NCI-H82 treated with DMSO at 0.1 percent for 48 hours (cell line): ENCODE measurements around the gene IARS2.
"Not testable (repeated sequence)": the region's sequence is repeated elsewhere in the genome, so short reads cannot be mapped to it uniquely, and the experiment has no call there.

Source experiments
- DNase-seq: peaks from one replicate; lab custom pipeline; 2025; ENCODE audit not compliant: unreplicated experiment; lab: John Stamatoyannopoulos, UW

The IARS2 gene

DNA sequence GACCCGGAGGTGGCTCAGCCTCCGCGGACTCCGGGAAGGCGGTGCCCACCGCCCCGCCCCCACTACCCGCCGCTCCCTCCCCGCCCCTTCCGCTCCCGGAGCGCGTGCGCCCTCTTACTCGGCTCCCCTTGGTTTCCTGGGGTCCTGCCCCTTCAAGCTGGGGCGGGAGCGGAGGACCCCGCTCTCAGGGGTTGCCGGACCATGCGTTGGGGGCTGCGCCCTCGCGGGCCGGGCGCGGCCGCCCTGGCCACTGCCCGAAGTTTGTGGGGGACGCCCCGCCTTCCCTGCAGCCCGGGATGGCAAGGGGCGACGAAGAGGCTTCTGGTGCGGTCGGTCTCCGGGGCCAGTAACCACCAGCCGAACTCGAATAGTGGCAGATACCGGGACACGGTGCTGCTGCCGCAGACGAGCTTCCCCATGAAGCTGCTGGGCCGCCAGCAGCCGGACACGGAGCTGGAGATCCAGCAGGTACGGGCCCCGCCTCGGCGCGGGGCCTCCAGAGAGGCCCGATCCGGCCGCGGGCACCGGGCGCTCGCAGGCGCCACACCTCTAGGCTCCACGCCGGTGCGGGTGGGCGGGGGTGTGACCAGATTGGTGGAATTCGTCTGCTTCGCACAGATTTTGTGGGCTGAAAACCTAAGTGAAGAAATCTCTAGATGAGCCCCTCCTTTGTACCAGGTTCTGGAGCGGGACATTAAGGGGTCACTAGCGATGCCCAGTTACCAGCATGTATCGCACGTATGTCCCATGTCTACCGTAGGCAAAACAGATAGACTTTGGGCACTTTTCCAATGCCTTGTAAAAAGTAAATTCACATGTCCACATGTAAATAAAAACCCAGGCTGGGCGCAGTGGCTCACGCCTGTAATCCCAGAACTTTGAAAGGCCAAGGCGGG lies at the start of gene IARS2:
IARS2 (plus strand) TSS at position 117 of the 896 bp plus-strand sequence; CDS start at position 202, 85 bp downstream.
- peak; percentile 72 for DNase-seq

DNA sequence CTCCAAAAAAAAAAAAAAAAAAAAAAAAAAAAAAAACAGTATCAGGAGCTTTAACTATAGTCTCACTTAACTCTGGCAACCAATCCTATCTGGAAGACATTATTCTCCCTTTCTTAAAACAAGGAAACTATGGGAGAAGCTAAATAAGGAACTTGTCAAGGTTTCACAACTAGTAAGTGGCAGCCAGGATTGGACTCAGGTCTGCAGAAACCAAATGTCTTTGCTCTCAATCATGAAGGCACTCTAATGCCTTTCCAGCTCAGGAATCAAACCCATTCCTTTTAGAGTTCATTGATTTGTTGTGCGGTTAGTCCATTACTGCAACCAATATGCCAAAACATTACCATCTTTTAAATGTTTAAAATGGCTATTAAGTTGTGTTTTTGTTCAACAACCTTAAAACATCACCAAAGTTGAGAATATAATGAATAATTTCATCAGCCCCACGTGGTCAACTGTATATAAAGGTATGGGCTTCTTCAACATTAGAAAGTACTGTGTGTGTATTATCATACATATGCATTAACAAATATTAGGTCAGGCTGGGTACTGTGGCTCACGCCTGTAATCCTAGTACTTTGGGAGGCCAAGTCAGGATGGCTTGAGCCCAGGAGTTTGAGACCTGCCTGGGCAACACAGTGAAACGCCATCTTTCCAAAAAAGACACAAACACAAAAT lies 49.1 kb upstream of the IARS2 start:
- no peak for DNase-seq

- DNase-seq = no peak
Measured at GRCh38 chr1:220045356-220046051, 48.4 kb upstream of the IARS2 start.

DNA sequence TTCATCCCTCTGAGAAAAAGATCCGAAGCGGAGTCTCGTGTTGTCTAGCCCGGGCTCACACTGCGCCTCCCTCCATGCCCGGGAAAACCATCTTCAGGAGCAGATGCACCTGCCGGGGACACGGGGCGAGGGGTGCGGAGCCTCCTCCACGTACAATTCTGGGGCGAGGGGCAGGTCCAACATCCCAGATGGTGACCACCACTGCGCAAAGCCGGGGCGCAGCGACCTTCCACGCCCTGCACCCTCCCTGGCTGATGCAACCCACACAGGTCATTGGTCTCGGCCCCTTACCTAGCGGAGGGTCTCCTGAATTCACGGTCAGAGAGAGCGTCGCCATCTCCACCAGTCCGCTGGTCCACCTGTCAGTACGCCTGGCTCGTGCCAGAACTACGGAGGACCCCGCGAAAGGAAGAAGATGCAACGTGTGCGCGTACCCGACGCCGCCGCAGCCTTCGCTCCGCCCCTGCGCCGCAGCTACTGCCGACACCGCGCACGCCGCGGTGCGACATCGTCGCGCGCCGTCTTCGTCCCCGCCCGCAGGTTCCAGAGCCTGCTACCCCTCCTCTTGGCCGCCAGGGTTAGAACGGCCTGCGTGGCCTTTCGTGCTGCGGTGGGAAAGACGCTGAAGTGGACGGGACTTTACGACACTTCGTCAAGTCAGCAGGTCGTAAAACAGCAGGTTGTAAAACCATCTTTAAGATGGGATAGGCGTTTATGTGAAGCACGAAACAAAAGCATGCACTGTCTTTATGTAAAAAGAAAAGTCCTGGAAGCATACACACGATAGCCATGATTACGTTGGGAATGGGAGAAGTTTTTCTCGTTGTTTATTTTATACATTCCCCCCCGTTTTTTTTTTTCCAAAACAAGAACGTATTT lies 47.6 kb upstream of the IARS2 start, which contains the start of gene EPRS1:
EPRS1 (minus strand) TSS at position 454 of the 879 bp plus-strand sequence; CDS start at position 337, 117 bp downstream.
- peak; percentile 95 for DNase-seq

DNA sequence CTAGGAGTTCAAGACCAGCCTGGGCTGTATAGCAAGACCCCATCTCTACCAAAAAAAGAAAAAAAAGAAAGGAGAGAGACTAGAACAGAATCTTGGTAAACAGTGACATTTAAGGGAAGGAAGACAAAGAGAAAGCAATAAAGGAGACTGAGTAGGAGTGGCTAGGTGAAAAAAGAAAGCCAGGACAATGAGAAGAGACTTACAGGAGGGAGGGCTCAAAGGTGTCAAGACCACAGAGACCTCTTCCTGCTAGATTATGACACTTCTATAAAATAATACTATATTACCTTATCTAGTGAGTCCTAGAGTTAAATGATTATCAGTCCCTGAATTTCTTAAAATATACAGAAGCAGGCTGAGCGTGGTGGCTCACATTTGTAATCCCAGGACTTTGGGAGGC lies 37.6 kb upstream of the IARS2 start:
- DNase-seq = no peak

DNA sequence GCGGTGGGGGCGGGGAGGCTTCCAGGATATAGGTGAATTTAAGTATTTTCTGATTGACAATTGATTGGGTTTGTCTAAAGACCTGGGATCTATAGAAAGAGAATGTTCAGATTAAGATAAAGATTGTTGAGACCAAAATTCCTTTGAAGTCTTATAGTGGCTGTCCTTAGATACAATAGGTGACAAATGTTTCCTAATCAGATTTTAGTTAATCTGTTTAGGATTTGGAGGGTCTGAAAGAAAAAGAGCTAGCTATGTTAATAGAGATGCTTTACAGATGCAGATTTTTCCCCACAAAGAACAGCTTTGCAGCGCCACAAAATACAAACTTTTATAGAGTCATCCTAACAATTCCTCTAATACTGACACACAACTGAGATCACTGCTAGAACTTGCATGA lies 33.1 kb upstream of the IARS2 start:
- DNase-seq = peak; percentile 59

GRCh38 chr1:220062629-220063028 lies 31.3 kb upstream of the IARS2 start:
- DNase-seq = no peak

GRCh38 chr1:220067269-220068204 lies 26.4 kb upstream of the IARS2 start:
- DNase-seq = no peak

DNA sequence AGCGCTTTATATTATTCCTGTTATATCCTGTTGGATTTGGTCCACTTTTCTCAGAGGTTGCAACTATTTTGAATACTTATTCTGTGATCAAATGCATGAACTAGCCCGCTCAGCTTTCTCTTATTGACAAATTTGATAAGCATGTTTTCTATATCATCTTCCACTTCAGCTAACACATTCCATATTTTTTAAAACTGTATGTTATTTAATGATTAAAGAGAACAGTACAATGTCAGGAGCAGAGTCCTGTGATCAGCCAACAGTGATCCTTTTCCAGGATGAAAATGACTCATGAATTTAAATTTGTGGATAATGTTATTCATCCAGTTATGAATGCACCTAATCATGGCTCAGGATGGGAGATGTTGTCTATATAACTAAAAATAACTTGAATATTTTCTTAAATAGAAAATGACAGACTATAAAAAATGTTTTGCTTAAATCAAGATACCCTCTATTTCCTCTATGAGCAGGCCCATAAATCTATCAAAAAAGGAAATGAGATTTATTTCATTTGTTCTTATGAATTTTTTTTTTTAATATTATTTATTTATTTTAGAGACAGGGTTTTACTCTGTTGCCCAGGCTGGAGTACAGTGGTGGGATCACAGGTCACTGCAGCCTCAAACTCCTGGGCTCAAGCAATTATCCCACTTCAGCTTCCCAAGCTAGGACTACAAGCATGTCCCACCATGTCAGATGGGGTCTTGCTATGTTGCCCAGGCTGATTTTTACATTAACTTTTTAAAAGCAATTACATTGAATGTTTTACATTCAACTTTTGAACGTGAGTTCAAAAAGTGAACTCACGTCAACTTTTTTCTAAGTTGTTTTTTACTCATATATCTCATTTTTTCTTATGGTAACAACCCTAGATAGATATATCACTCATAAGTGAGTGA lies 16.8 kb upstream of the IARS2 start:
- DNase-seq = no peak

DNA sequence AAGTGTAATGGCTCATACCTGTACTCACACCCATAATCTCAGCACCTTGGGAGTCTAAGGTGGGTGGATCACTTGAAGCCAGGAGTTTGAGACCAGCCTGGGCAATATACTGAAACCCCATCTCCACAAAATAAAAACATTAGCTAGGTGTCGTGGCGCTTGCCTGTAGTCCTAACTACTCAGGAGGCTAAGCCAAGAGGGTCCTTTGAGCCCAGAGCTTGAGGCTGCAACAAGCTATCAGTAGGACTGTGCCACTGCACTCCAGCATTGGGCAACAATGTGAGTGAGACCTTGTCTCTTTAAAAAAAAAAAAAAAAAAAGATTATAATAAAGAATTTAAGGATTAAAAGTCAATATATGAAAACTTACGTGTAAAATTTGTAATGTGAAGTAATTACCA lies 16.0 kb upstream of the IARS2 start:
- no peak for DNase-seq

DNA sequence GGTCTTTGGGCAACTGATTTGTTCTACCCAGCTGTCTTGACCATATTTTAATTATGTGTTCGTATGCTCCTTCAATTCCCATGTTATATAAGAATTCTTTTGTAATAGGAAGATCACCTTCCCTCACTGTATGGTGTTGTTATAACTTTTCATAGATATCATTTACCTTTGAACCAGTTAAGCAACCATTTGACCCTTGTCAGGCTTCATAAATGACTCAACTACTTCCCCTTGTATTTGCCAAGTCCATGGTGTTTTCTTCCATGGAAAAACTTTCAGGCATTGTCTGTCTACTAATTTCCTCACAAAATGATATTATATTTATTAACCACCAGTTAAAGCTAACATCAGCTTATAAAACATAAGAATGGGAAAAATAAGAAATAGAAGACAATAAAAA lies 9.5 kb upstream of the IARS2 start:
- DNase-seq = no peak

DNA sequence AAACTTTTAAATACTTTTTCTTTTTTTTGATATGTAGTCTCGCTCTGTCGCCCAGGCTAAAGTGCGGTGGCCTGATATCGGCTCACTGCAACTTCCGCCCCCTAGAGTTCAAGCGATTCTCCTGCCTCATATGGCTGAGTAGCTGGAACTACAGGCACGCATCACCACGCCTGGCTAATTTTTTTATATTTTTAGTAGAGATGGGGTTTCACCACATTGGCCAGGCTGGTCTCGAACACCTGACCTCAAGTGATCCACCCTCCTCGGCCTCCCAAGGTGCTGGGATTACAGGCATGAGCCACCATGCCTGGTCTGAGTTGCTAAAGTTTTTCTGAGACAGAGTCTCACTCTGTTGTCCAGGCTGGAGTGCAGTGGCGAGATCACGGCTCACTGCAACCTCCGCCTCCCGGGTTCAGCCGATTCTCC lies 7.7 kb upstream of the IARS2 start:
- not testable (repeated sequence) for DNase-seq

- peak; percentile 90 for DNase-seq
Measured at GRCh38 chr1:220089650-220090556, 4.0 kb upstream of the IARS2 start, which contains the start of gene BPNT1. BPNT1 (minus strand) TSS chr1:220089788; CDS start chr1:220079846, 9,942 bp downstream.

DNA sequence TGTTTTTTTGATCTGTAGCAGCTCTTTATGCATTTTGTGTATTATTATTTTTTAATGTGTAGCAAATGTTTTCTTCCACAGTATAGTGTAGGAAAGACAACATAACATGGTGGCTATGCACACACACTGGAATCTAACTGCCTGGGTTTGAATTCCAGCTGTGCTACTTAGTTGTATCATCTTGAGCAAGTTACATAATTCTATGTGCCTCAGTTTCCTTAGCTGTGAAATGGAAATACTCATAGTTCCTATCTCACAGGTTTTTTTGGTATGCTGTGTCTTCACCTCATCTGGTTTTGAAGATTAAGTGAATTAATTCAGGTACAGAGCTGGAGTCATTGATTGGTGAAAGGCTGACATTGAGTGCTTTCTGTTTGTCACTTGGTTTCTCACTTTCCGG lies 1.2 kb upstream of the IARS2 start:
- no peak for DNase-seq

DNA sequence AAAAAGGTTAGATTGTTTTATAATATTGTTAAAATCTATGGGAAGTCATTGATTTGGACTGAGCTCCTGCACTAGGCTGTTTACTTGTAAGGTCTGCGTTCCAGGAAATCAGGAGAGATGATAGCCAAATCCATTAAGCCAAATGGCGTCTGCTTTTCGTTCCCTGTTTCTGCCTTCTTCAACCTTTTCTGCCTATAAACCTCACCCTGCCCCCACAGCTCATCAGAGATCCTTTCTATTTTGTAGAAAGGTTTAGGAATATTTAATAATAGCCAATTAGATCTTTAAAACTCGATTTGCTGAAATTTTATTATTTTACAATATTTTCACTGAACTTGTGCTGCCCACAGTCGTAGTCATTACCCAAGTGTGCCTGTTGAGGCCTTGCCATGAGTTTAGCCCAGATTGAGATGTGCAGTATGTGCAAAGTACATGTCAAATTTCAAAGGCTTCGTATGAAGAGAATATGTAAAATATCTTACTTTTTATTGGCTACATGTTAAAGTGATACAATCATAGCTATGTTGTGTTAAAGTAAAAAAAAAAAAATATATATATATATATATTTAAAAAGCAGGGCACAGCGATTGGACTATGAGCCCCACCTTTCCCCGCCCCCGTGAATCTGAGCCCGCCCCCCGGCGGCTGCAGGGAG lies 444 bp upstream of the IARS2 start:
- DNase-seq = no peak

- no peak for DNase-seq
Measured at GRCh38 chr1:220099826-220100225, 5.9 kb downstream of the IARS2 start.

DNA sequence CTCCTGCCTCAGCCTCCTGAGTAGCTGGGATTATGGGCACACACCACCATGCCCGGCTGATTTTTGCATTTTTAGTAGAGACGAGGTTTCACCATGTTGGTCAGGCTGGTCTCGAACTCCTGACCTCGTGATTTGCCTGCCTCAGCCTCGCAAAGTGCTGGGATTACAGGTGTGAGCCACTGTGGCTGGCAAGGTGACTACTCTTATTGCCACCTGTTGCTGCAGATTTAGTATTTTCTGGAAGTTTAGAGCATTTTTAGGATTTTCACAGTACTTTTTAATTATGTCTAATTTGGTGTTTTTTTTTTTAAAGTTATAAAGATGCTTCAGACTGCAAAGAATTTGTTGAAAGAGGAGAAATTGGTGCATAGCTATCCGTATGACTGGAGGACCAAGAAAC lies 16.5 kb downstream of the IARS2 start:
- not testable (repeated sequence) for DNase-seq
